ENCODE data around the gene TUBG1.

Gene TUBG1

GRCh38 chr17:42581744-42582270 is 27.7 kb upstream of the TUBG1 start:
- no peaks in the 10 kb centered on the region for H3K9me3 ChIP-seq (ENCODE audit: insufficient read depth, low read length)
- TF ChIP-seq ZNF274 (IDR thresholded peaks at IDR 0.05; ENCODE audit: low read depth, low read length) (no peak), SUZ12 (IDR thresholded peaks at IDR 0.05; ENCODE audit: extremely low read depth, insufficient read depth, insufficient read length) (no peak), YY1 (IDR thresholded peaks at IDR 0.05; ENCODE audit: insufficient read depth, insufficient read length) (no peak)
- H3K9ac ChIP-seq (ENCODE audit: insufficient read length, low read depth) = no peak overlapping the region
- H3K4me1 ChIP-seq (ENCODE audit: insufficient read depth, insufficient read length) = no peaks in the 10 kb centered on the region
- peaks cover 72% of the 10 kb centered on the region for H3K36me3 ChIP-seq (ENCODE audit: insufficient read depth, insufficient read length, low read length)
- no peaks in the 10 kb centered on the region for H3K27me3 ChIP-seq (ENCODE audit: insufficient read depth, insufficient read length)
- DNase-seq (ENCODE audit: low read depth, low spot score) = no peak
- H3K4me3 ChIP-seq (ENCODE audit: insufficient read length, low read depth) = no peak overlapping the region

- no peak for DNase-seq (ENCODE audit: low read depth, low spot score)
- H3K4me1 ChIP-seq (ENCODE audit: insufficient read depth, insufficient read length) = no peaks in the 10 kb centered on the region
- TF ChIP-seq ZNF274 (IDR thresholded peaks at IDR 0.05; ENCODE audit: low read depth, low read length) (no peak), SUZ12 (IDR thresholded peaks at IDR 0.05; ENCODE audit: extremely low read depth, insufficient read depth, insufficient read length) (no peak), YY1 (IDR thresholded peaks at IDR 0.05; ENCODE audit: insufficient read depth, insufficient read length) (no peak)
- H3K9me3 ChIP-seq (ENCODE audit: insufficient read depth, low read length) = no peaks in the 10 kb centered on the region
- H3K4me3 ChIP-seq (ENCODE audit: insufficient read length, low read depth) = no peak overlapping the region
- H3K9ac ChIP-seq (ENCODE audit: insufficient read length, low read depth) = no peak overlapping the region
- H3K27me3 ChIP-seq (ENCODE audit: insufficient read depth, insufficient read length) = no peaks in the 10 kb centered on the region
- H3K36me3 ChIP-seq (ENCODE audit: insufficient read depth, insufficient read length, low read length) = peaks cover 84% of the 10 kb centered on the region
Measured at GRCh38 chr17:42584880-42585279, 24.6 kb upstream of the TUBG1 start.

- Histone ChIP-seq H3K9me3 (ENCODE audit: insufficient read depth, low read length) (no peaks in the 10 kb centered on the region), H3K27me3 (ENCODE audit: insufficient read depth, insufficient read length) (no peaks in the 10 kb centered on the region), H3K4me3 (ENCODE audit: insufficient read length, low read depth) (no peak overlapping the region), H3K36me3 (ENCODE audit: insufficient read depth, insufficient read length, low read length) (peaks cover 83% of the 10 kb centered on the region), H3K4me1 (ENCODE audit: insufficient read depth, insufficient read length) (no peaks in the 10 kb centered on the region), H3K9ac (ENCODE audit: insufficient read length, low read depth) (no peak overlapping the region)
- TF ChIP-seq ZNF274 (IDR thresholded peaks at IDR 0.05; ENCODE audit: low read depth, low read length) (no peak), YY1 (IDR thresholded peaks at IDR 0.05; ENCODE audit: insufficient read depth, insufficient read length) (no peak), SUZ12 (IDR thresholded peaks at IDR 0.05; ENCODE audit: extremely low read depth, insufficient read depth, insufficient read length) (no peak)
- no peak for DNase-seq (ENCODE audit: low read depth, low spot score)
Measured at GRCh38 chr17:42585353-42585752, 24.1 kb upstream of the TUBG1 start.

GRCh38 chr17:42586514-42587230 is 22.8 kb upstream of the TUBG1 start:
- TF ChIP-seq SUZ12 (IDR thresholded peaks at IDR 0.05; ENCODE audit: extremely low read depth, insufficient read depth, insufficient read length) = no peak
- TF ChIP-seq YY1 (IDR thresholded peaks at IDR 0.05; ENCODE audit: insufficient read depth, insufficient read length) = no peak
- no peak for TF ChIP-seq ZNF274 (IDR thresholded peaks at IDR 0.05; ENCODE audit: low read depth, low read length)
- Histone ChIP-seq H3K4me1 (ENCODE audit: insufficient read depth, insufficient read length) (no peaks in the 10 kb centered on the region), H3K36me3 (ENCODE audit: insufficient read depth, insufficient read length, low read length) (peaks cover 84% of the 10 kb centered on the region), H3K9me3 (ENCODE audit: insufficient read depth, low read length) (no peaks in the 10 kb centered on the region), H3K9ac (ENCODE audit: insufficient read length, low read depth) (no peak overlapping the region), H3K4me3 (ENCODE audit: insufficient read length, low read depth) (no peak overlapping the region), H3K27me3 (ENCODE audit: insufficient read depth, insufficient read length) (no peaks in the 10 kb centered on the region)
- DNase-seq (ENCODE audit: low read depth, low spot score) = no peak

- H3K9me3 ChIP-seq (ENCODE audit: insufficient read depth, low read length) = no peaks in the 10 kb centered on the region
- H3K4me1 ChIP-seq (ENCODE audit: insufficient read depth, insufficient read length) = no peaks in the 10 kb centered on the region
- H3K27me3 ChIP-seq (ENCODE audit: insufficient read depth, insufficient read length) = no peaks in the 10 kb centered on the region
- no peak for DNase-seq (ENCODE audit: low read depth, low spot score)
- TF ChIP-seq SUZ12 (IDR thresholded peaks at IDR 0.05; ENCODE audit: extremely low read depth, insufficient read depth, insufficient read length) (no peak), ZNF274 (IDR thresholded peaks at IDR 0.05; ENCODE audit: low read depth, low read length) (no peak), YY1 (IDR thresholded peaks at IDR 0.05; ENCODE audit: insufficient read depth, insufficient read length) (no peak)
- no peak overlapping the region for H3K9ac ChIP-seq (ENCODE audit: insufficient read length, low read depth)
- peaks cover 47% of the 10 kb centered on the region for H3K36me3 ChIP-seq (ENCODE audit: insufficient read depth, insufficient read length, low read length)
- H3K4me3 ChIP-seq (ENCODE audit: insufficient read length, low read depth) = no peak overlapping the region
Measured at GRCh38 chr17:42590886-42591285, 18.6 kb upstream of the TUBG1 start.

GRCh38 chr17:42591411-42591810 is 18.1 kb upstream of the TUBG1 start:
- Histone ChIP-seq H3K9ac (ENCODE audit: insufficient read length, low read depth) (no peak overlapping the region), H3K27me3 (ENCODE audit: insufficient read depth, insufficient read length) (no peaks in the 10 kb centered on the region), H3K4me3 (ENCODE audit: insufficient read length, low read depth) (no peak overlapping the region), H3K4me1 (ENCODE audit: insufficient read depth, insufficient read length) (no peaks in the 10 kb centered on the region), H3K36me3 (ENCODE audit: insufficient read depth, insufficient read length, low read length) (peaks cover 42% of the 10 kb centered on the region), H3K9me3 (ENCODE audit: insufficient read depth, low read length) (no peaks in the 10 kb centered on the region)
- TF ChIP-seq SUZ12 (IDR thresholded peaks at IDR 0.05; ENCODE audit: extremely low read depth, insufficient read depth, insufficient read length) (no peak), YY1 (IDR thresholded peaks at IDR 0.05; ENCODE audit: insufficient read depth, insufficient read length) (no peak), ZNF274 (IDR thresholded peaks at IDR 0.05; ENCODE audit: low read depth, low read length) (no peak)
- no peak for DNase-seq (ENCODE audit: low read depth, low spot score)

- no peaks in the 10 kb centered on the region for H3K9me3 ChIP-seq (ENCODE audit: insufficient read depth, low read length)
- no peak for TF ChIP-seq ZNF274 (IDR thresholded peaks at IDR 0.05; ENCODE audit: low read depth, low read length)
- TF ChIP-seq SUZ12 (IDR thresholded peaks at IDR 0.05; ENCODE audit: extremely low read depth, insufficient read depth, insufficient read length) = no peak
- TF ChIP-seq YY1 (IDR thresholded peaks at IDR 0.05; ENCODE audit: insufficient read depth, insufficient read length) = no peak
- H3K9ac ChIP-seq (ENCODE audit: insufficient read length, low read depth) = no peak overlapping the region
- peaks cover 4% of the 10 kb centered on the region for H3K36me3 ChIP-seq (ENCODE audit: insufficient read depth, insufficient read length, low read length)
- H3K4me3 ChIP-seq (ENCODE audit: insufficient read length, low read depth) = no peak overlapping the region
- H3K27me3 ChIP-seq (ENCODE audit: insufficient read depth, insufficient read length) = no peaks in the 10 kb centered on the region
- no peaks in the 10 kb centered on the region for H3K4me1 ChIP-seq (ENCODE audit: insufficient read depth, insufficient read length)
- no peak for DNase-seq (ENCODE audit: low read depth, low spot score)
Measured at GRCh38 chr17:42596386-42596785, 13.1 kb upstream of the TUBG1 start.
